OCI-LY3 (cell line): ENCODE results near the gene MAGI1.

ENCODE experiments used
- CTCF ChIP-seq: fragments of 200-600, 300-600 bp; sonication (generic); IDR thresholded peaks from 2 replicates; pipeline ENCODE4 v1.5.1; 2014; ENCODE audit warnings: antibody characterized with exemption, low read length, low read depth
- EZH2phosphoT487 ChIP-seq: fragments of 200-600 bp; shearing (Covaris generic); IDR thresholded peaks from 2 replicates; pipeline ENCODE4 v1.6.1; 2018; ENCODE audit warnings: antibody characterized with exemption, mixed run types, low read depth

GRCh38 chr3:65521032-65521431 lies 517.7 kb downstream of the MAGI1 start:
- no peak for TF ChIP-seq EZH2phosphoT487
- TF ChIP-seq CTCF = no peak
